Omental fat pad (tissue), 4 donors: ENCODE data around the gene PDE1A. TPM values are rescaled to one million over a fixed set of nuclear protein-coding genes. Genes with fewer than 3 reads are reported as not detected.

ENCODE experiments used
- ATAC-seq: fragments of 150-250 bp; one replicate; pipeline ENCODE4 v1.9.1; 2016; ENCODE audit warnings: mild to moderate bottlenecking, moderate library complexity; ENCODE audit not compliant: low FRiP score
- DNase-seq: peaks from one replicate; pipeline ENCODE4 v3.0.0-alpha.2; 2019; ENCODE audit warnings: low spot score
- CTCF ChIP-seq, 3 donors: fragments of 450-650 bp; IDR thresholded peaks; one replicate each; pipeline ENCODE4 v1.5.1; 2016 to 2017; ENCODE audit warnings: antibody characterized with exemption in 3 of 3, mild to moderate bottlenecking in 3 of 3, moderate library complexity in 2 of 3
- total RNA-seq, 4 donors: library from RNA; depleted of rRNA; stranded (reverse); fragments of >200 nt; gene quantifications; one replicate each; pipeline ENCODE4 v1.1.0, GENCODE V29; 2016

Gene PDE1A
- total RNA-seq, 4 donors from 2014 or later = 7.9 to 28.2 (median 13.1) TPM

GRCh38 chr2:182349268-182349667 lies 77.6 kb downstream of the PDE1A start:
- ATAC-seq (no peak), DNase-seq (no peak)
- no peak for TF ChIP-seq CTCF (IDR thresholded peaks at IDR 0.05)

GRCh38 chr2:182345384-182345783 lies 81.5 kb downstream of the PDE1A start:
- DNase-seq (no peak), ATAC-seq (no peak)
- TF ChIP-seq CTCF (IDR thresholded peaks at IDR 0.05) = no peak

DNA sequence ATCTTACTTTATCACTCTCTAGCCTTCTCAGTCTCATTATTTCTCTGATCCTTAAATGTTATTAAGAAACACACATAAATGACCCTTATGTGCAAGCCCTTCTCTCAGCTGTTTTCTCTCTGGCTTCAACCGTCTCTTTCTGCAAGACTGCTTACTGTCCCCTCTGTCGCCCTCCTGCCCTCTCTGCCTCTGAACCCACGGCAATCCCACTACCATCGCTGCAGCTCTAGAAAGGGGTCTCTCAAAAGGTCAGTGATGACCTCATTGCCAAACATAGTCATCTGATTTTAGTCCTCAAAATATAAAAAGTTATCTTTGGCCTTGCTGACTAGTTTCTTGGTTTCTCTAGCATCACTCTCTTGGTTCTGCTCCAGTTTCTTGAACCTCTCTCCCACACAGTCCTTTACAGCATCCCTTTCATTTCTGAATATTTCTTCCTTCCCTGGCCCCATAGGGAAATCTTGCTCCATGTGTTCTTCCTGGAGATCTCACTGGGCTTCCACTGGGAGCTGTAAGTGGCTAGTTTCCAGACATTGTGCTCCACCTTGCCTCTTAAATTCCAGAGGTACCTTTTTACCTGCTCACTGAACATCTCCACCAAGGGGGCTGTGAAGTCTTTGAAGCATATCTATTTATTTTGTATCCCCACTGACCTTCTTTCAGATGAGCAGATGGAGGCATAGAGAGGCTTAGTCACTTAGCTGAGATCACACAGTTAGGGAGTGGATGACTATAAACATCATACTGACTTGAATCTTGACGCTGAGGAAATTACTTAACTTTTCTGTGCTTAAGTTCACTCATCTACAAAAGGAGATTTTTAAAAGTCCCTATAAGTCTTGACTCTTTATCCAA lies 96.2 kb downstream of the PDE1A start:
- no peak for DNase-seq
- no peak for TF ChIP-seq CTCF (IDR thresholded peaks at IDR 0.05)
- ATAC-seq = no peak

- TF ChIP-seq CTCF (IDR thresholded peaks at IDR 0.05) = no peak
- ATAC-seq (no peak), DNase-seq (no peak)
Observed at GRCh38 chr2:182324665-182325064, 102.2 kb downstream of the PDE1A start.

DNA sequence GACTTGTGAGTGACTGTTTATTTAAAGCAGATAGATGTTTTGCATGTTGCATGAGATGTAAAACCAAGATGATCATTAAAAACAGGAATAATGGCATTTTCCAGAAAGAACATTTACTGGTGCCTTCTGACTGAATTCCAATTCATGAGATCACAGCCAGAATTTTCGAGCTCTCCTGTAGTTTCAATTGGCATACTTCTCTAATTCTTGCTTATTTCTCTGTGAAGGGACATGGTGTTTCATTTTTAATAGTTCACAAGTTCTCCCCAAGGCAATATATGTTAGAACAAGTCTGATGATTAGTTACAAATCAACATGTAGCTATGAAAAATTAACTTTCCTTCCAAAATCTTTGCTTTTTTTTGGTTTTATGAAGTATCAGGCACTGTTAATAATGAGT lies 105.7 kb downstream of the PDE1A start:
- ATAC-seq (no peak), DNase-seq (no peak)
- TF ChIP-seq CTCF (IDR thresholded peaks at IDR 0.05) = no peak

- ATAC-seq = no peak
- no peak for TF ChIP-seq CTCF (IDR thresholded peaks at IDR 0.05)
- DNase-seq = no peak
Observed at GRCh38 chr2:182319556-182320505, 107.0 kb downstream of the PDE1A start.
